ENCODE data around the gene DYNC1H1. TPM values are rescaled to one million over a fixed set of nuclear protein-coding genes. Genes with fewer than 3 reads are reported as not detected.

Gene DYNC1H1
- total RNA-seq, 2 experiments from 2014 or later = 209 to 291 TPM

DNA sequence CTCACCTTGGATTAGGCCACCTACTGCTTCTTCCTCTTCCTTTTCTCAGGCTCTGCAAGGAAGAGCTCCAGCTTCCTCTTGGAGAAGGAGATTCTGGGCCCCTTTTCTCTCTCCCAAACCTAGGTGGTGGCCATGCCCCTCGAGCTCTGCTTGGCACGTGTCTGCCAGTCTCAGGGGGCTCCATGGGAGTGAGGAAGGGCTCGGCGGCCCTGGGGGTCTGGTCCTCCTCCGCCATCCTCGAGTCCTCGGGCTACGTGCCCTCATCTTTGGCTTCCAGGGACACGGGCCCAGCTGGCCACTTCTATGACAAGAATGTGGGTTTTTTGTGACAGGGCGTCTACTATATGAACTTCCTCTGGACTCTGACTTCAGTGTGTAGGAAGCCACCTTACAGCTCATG, 88.1 kb downstream of the DYNC1H1 start:
- H4K20me1 ChIP-seq (ENCODE audit: insufficient read depth, low read length) = no peaks in the 10 kb centered on the region
- H3K79me2 ChIP-seq (ENCODE audit: insufficient read depth, low read depth, low read length) = no peaks in the 10 kb centered on the region
- ChIA-PET CTCF (ENCODE audit: unreplicated experiment) (no interaction called here), POLR2A (interaction anchor here (1.1 kb wide), 2 partner anchors 10 to 85 kb away, joined by 3 to 4 read pairs; no protein-coding TSS in a partner anchor)
- H3K4me3 ChIP-seq (ENCODE audit: low read depth, low read length, poor library complexity, severe bottlenecking) = no peak overlapping the region
- no peaks in the 10 kb centered on the region for H3K4me1 ChIP-seq (ENCODE audit: insufficient read depth, low read length, poor library complexity, severe bottlenecking)
- DNase-seq (ENCODE audit: low spot score) = no peak
- intact Hi-C loops (cut with micrococcal nuclease; ENCODE audit: unreplicated experiment) = no loop called here
- no peak overlapping the region for H2AFZ ChIP-seq (ENCODE audit: low read length)
- no peak overlapping the region for H3K4me2 ChIP-seq (ENCODE audit: low read length)
- H3K9me2 ChIP-seq (ENCODE audit: insufficient read depth, low read length) = no peaks in the 10 kb centered on the region
- no peaks in the 10 kb centered on the region for H3K9me3 ChIP-seq (ENCODE audit: low read length)
- no TSS peak for BruUV-seq (replicated peaks)
- H3K36me3 ChIP-seq (ENCODE audit: insufficient read depth, low read length) = peaks cover 63% of the 10 kb centered on the region
- TF ChIP-seq, protein P1, sequence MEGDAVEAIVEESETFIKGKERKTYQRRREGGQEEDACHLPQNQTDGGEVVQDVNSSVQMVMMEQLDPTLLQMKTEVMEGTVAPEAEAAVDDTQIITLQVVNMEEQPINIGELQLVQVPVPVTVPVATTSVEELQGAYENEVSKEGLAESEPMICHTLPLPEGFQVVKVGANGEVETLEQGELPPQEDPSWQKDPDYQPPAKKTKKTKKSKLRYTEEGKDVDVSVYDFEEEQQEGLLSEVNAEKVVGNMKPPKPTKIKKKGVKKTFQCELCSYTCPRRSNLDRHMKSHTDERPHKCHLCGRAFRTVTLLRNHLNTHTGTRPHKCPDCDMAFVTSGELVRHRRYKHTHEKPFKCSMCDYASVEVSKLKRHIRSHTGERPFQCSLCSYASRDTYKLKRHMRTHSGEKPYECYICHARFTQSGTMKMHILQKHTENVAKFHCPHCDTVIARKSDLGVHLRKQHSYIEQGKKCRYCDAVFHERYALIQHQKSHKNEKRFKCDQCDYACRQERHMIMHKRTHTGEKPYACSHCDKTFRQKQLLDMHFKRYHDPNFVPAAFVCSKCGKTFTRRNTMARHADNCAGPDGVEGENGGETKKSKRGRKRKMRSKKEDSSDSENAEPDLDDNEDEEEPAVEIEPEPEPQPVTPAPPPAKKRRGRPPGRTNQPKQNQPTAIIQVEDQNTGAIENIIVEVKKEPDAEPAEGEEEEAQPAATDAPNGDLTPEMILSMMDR (conservative IDR thresholded peaks at IDR 0.05; ENCODE audit: low read length) = no peak
- no peak for TF ChIP-seq EZH2phosphoT487 (IDR thresholded peaks at IDR 0.05; ENCODE audit: borderline replicate concordance, low read depth, low read length)
- H3K27ac ChIP-seq (ENCODE audit: low read depth, low read length, poor library complexity, severe bottlenecking) = no peak overlapping the region

DNA sequence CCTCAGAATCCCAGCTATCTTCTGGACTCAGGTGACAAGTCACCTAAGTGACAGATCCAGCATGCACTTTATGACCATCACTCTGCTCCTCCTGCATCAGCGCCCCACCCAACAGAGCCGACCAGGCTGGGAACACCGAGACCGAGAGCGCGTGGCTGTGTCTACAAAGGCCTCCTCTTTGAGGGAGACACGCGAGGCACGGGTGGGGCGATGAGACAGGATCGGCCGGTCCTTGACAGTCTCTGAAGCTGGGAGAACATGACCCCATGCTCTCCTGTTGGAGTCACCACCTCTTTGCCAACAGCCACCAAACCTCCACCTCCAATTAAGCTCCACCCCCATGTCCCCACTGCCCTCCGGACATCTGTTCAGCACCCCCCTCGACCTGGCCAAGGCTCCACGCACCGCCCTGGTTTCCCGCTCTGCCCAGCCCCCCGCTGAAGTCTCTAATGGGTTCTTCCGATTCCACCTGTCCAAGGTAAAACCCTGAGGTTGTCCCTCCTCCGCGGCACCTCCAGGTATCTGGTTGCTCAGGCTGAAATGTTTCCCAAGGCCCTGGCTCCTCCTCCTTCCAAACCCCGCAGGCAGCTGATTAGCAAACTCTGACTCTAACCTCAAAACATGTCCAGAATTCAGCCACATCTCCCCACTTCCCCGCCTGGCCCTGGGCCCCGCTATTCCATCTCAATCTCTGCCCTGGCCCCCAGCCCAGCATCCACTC, 91.0 kb downstream of the DYNC1H1 start:
- Histone ChIP-seq H2AFZ (ENCODE audit: low read length) (no peak overlapping the region), H3K9me3 (ENCODE audit: low read length) (no peaks in the 10 kb centered on the region), H3K4me3 (ENCODE audit: low read depth, low read length, poor library complexity, severe bottlenecking) (no peak overlapping the region), H3K36me3 (ENCODE audit: insufficient read depth, low read length) (peaks cover 34% of the 10 kb centered on the region), H3K4me1 (ENCODE audit: insufficient read depth, low read length, poor library complexity, severe bottlenecking) (no peaks in the 10 kb centered on the region), H3K79me2 (ENCODE audit: insufficient read depth, low read depth, low read length) (no peaks in the 10 kb centered on the region), H3K4me2 (ENCODE audit: low read length) (no peak overlapping the region), H3K27ac (ENCODE audit: low read depth, low read length, poor library complexity, severe bottlenecking) (no peak overlapping the region), H3K9me2 (ENCODE audit: insufficient read depth, low read length) (no peaks in the 10 kb centered on the region), H4K20me1 (ENCODE audit: insufficient read depth, low read length) (no peaks in the 10 kb centered on the region)
- no peak for DNase-seq (ENCODE audit: low spot score)
- CTCF ChIA-PET (ENCODE audit: unreplicated experiment) = no interaction called here
- BruUV-seq (replicated peaks) = no TSS peak
- TF ChIP-seq, protein P1 (conservative IDR thresholded peaks at IDR 0.05; ENCODE audit: low read length) = no peak
- no peak for TF ChIP-seq EZH2phosphoT487 (IDR thresholded peaks at IDR 0.05; ENCODE audit: borderline replicate concordance, low read depth, low read length)
- intact Hi-C loops (cut with micrococcal nuclease; ENCODE audit: unreplicated experiment) = no loop called here
- POLR2A ChIA-PET = no interaction called here

DNA sequence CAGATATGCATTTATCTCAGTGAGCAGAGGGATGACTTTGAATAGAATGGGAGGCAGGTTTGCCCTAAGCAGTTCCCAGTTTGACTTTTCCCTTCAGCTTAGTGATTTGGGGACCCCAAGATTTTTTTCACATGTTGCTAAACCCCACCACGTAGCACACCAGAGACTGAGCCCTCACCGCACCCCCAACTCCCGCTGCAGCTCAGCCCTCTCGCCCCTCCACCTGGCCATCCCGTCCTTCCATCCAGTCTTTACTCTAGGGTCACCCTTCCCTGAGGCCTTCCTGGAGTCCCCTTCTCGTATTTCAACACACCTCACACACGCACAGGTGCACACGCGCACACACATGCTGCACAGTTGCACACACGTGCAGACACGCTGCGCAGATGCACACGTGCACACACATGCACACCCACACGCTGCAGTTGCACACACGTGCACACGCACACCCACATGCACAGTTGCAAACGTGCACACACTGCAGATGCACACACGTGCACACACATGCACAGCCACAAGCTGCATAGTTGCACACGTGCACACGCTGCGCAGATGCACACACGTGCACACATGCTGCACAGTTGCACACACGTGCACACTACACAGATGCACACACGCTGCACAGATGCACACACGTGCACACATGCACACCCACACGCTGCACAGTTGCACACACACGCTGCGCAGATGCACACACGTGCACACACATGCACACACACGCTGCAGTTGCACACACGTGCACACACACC, 92.5 kb downstream of the DYNC1H1 start:
- peaks cover 21% of the 10 kb centered on the region for H3K36me3 ChIP-seq (ENCODE audit: insufficient read depth, low read length)
- no peak for DNase-seq (ENCODE audit: low spot score)
- no peaks in the 10 kb centered on the region for H3K79me2 ChIP-seq (ENCODE audit: insufficient read depth, low read depth, low read length)
- H3K4me1 ChIP-seq (ENCODE audit: insufficient read depth, low read length, poor library complexity, severe bottlenecking) = no peaks in the 10 kb centered on the region
- no peak overlapping the region for H3K4me3 ChIP-seq (ENCODE audit: low read depth, low read length, poor library complexity, severe bottlenecking)
- H3K9me2 ChIP-seq (ENCODE audit: insufficient read depth, low read length) = no peaks in the 10 kb centered on the region
- TF ChIP-seq, protein P1 (conservative IDR thresholded peaks at IDR 0.05; ENCODE audit: low read length) = no peak
- no peak for TF ChIP-seq EZH2phosphoT487 (IDR thresholded peaks at IDR 0.05; ENCODE audit: borderline replicate concordance, low read depth, low read length)
- no peak overlapping the region for H3K27ac ChIP-seq (ENCODE audit: low read depth, low read length, poor library complexity, severe bottlenecking)
- no peak overlapping the region for H3K4me2 ChIP-seq (ENCODE audit: low read length)
- no peak overlapping the region for H2AFZ ChIP-seq (ENCODE audit: low read length)
- POLR2A ChIA-PET = no interaction called here
- intact Hi-C loops (cut with micrococcal nuclease; ENCODE audit: unreplicated experiment) = no loop called here
- CTCF ChIA-PET (ENCODE audit: unreplicated experiment) = no interaction called here
- H4K20me1 ChIP-seq (ENCODE audit: insufficient read depth, low read length) = no peaks in the 10 kb centered on the region
- H3K9me3 ChIP-seq (ENCODE audit: low read length) = no peaks in the 10 kb centered on the region
- BruUV-seq (replicated peaks) = no TSS peak

Data from OCI-LY7 (cell line).